BJ (cell line): ENCODE results near the gene ITFG2. TPM values are rescaled to one million over a fixed set of nuclear protein-coding genes. Genes with fewer than 3 reads are reported as not detected.

Experiments
- CTCF ChIA-PET: fragments of 350-600 bp; formaldehyde crosslinking; extraction: SDS; loops from one replicate; lab custom pipeline; 2021; ENCODE audit warnings: antibody characterized with exemption, inconsistent platforms; lab: Yijun Ruan, JAX
- POLR2A ChIA-PET: fragments of 300-600 bp; sonication (Branson Sonifier 250); formaldehyde crosslinking; extraction: SDS; loops from one replicate; lab custom pipeline; 2021; ENCODE audit warnings: antibody characterized with exemption; lab: Charles Lee
- DNase-seq: peaks from one replicate; pipeline ENCODE4 v3.0.0-alpha.2; 2011; ENCODE audit warnings: low read depth
- H3K27me3 ChIP-seq: 2 replicates; pipeline ENCODE4 v1.6.0; 2011; ENCODE audit warnings: low read length; ENCODE audit not compliant: control insufficient read depth, insufficient read depth
- H3K36me3 ChIP-seq: 2 replicates; pipeline ENCODE4 v1.5.1; 2011; ENCODE audit warnings: low read length; ENCODE audit not compliant: control insufficient read depth, insufficient read depth
- H3K4me3 ChIP-seq: 2 replicates; pipeline ENCODE4 v1.5.1; 2011; ENCODE audit warnings: low read depth, mild to moderate bottlenecking, control low read depth, low read length
- polyA plus RNA-seq: library from polyadenylated mRNA; depleted of rRNA; stranded (reverse); fragments of >200 nt; gene quantifications from 2 replicates; pipeline ENCODE4 v1.2.3, GENCODE V29; 2011
- TF ChIP-seq, protein P1 (sequence below): IDR thresholded peaks from 2 replicates; pipeline ENCODE4 v1.5.1; 2011; ENCODE audit warnings: low read depth, mild to moderate bottlenecking, control low read depth, inconsistent platforms, low read length, moderate library complexity; ENCODE audit not compliant: insufficient read depth

ITFG2 gene
- polyA plus RNA-seq, 1 experiment, result 27.6 TPM

GRCh38 chr12:2775431-2775830 lies 37.0 kb upstream of the ITFG2 start:
- H3K4me3 ChIP-seq, result no peak overlapping the region

DNA sequence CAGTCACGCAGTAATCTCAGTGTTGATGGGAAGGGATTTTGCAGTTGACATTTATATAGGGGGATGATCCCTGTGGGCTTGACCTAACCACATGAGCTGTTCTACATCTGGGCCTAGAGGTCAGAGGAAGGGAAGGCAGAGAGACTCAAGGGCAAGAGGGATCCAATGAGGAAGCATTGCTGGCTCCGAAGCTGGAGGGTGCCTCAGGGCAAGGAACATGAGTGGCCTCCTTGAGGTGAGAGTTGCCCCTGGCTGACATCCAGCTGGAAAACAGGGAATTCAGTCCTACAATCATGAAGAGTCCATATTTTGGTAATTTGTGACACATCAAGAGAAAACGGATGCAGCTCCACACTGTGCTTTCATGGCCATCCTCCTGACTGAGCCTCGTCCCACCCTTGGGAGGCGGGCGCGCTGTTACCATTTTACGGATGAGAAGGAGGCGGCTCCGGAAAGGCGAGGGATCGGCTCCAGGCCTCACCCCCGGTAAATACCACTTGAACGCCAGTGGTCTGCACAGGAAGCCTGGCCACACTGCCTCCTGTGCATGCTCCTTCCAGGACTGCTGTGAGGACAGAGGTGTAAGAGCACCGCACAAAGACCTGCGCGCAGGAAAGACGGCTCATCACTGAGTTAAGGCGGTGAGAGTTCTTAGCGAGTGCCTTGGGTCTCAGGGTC lies 36.2 kb upstream of the ITFG2 start:
- POLR2A ChIA-PET, result no interaction called here
- peaks cover 20% of the 10 kb centered on the region for H3K27me3 ChIP-seq
- CTCF ChIA-PET, result no interaction called here
- H3K4me3 ChIP-seq, result no peak overlapping the region
- H3K36me3 ChIP-seq, result no peaks in the 10 kb centered on the region
- TF ChIP-seq, protein P1, sequence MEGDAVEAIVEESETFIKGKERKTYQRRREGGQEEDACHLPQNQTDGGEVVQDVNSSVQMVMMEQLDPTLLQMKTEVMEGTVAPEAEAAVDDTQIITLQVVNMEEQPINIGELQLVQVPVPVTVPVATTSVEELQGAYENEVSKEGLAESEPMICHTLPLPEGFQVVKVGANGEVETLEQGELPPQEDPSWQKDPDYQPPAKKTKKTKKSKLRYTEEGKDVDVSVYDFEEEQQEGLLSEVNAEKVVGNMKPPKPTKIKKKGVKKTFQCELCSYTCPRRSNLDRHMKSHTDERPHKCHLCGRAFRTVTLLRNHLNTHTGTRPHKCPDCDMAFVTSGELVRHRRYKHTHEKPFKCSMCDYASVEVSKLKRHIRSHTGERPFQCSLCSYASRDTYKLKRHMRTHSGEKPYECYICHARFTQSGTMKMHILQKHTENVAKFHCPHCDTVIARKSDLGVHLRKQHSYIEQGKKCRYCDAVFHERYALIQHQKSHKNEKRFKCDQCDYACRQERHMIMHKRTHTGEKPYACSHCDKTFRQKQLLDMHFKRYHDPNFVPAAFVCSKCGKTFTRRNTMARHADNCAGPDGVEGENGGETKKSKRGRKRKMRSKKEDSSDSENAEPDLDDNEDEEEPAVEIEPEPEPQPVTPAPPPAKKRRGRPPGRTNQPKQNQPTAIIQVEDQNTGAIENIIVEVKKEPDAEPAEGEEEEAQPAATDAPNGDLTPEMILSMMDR, result no peak
- no peak for DNase-seq

More at GRCh38 chr12:2775431-2775830, 37.0 kb upstream of the ITFG2 start:
- no peak for DNase-seq
- Histone ChIP-seq H3K36me3 (no peaks in the 10 kb centered on the region), H3K27me3 (peaks cover 19% of the 10 kb centered on the region)
- ChIA-PET POLR2A (no interaction called here), CTCF (no interaction called here)
- TF ChIP-seq, protein P1, result no peak

GRCh38 chr12:2779281-2779680 lies 33.2 kb upstream of the ITFG2 start:
- H3K27me3 ChIP-seq, result peaks cover 25% of the 10 kb centered on the region
- H3K36me3 ChIP-seq, result no peaks in the 10 kb centered on the region
- H3K4me3 ChIP-seq, result no peak overlapping the region
- CTCF ChIA-PET, result no interaction called here
- TF ChIP-seq, protein P1, result no peak
- POLR2A ChIA-PET, result no interaction called here
- no peak for DNase-seq

DNA sequence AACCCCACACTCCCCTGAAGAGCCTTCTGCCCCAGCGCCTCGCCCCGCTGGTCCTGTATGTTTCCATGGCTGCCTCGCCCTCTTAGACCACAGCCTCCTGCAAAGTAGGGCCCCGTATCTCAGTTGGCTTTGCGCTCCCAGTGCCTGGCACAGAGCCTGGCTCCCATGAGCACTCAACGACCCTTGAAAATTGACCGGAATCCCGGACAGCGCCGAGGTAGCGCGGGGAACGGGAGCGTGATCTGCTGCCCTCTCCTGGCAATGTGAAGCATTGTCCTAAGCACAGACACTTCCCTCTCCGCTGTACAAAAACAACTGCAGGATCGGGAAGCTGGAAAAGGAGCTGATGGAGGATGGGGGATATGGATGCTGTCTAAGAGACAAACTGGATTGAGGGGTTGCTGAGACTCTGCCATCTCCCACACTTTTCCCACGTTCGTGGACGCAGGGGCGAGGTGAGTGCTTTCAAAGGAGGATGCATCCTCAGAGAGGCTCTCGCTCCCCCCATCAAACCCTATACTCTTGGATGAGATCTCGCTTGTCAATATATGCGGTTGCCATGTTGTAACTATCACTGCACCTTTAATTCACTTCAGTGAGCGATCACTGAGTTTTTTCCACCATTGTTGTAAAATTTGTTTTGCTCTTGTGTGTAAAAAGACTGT lies 28.4 kb upstream of the ITFG2 start:
- ChIA-PET CTCF (interaction anchor here (0.6 to 3.0 kb wide), 31 partner anchors 8 to 992 kb away, joined by 3 to 31 read pairs (median 3); partner anchors contain the start of gene ITFG2), POLR2A (no interaction called here)
- TF ChIP-seq, protein P1, result peak; percentile 94
- H3K27me3 ChIP-seq, result peaks cover 22% of the 10 kb centered on the region
- DNase-seq, result no peak
- no peak overlapping the region for H3K4me3 ChIP-seq
- H3K36me3 ChIP-seq, result no peaks in the 10 kb centered on the region

DNA sequence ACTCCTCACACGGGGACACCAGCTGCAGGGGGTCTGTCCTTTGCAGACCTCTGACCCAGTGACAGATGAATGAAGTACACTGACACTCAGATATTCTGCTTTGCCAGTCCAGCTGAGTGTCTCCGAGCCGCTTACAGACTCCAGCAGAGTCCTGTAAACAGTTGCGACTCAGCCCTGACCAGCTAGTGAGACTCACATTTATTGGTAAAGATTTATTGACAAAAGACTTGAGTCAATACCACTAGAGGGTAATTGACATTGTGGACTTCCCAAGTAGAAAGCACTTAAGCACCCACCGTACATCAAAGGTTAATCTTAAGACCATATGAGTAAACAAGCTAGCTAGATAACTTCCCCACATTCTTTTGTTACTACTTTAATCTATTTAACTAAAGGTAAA lies 27.5 kb upstream of the ITFG2 start:
- TF ChIP-seq, protein P1, result no peak
- no peaks in the 10 kb centered on the region for H3K36me3 ChIP-seq
- POLR2A ChIA-PET, result no interaction called here
- H3K4me3 ChIP-seq, result no peak overlapping the region
- peaks cover 22% of the 10 kb centered on the region for H3K27me3 ChIP-seq
- DNase-seq, result no peak
- CTCF ChIA-PET, result interaction anchor here (0.9 to 3.0 kb wide), 9 partner anchors 8 to 278 kb away, joined by 3 to 31 read pairs (median 4); partner anchors contain the start of gene ITFG2
